GM10847 (cell line): ENCODE results near the gene GMPPA.

Experiments
- POLR2A ChIP-seq: IDR thresholded peaks from 2 replicates; pipeline ENCODE4 v1.6.1; 2011; ENCODE audit not compliant: insufficient read length; ENCODE audit errors: extremely low read depth

The GMPPA gene

DNA sequence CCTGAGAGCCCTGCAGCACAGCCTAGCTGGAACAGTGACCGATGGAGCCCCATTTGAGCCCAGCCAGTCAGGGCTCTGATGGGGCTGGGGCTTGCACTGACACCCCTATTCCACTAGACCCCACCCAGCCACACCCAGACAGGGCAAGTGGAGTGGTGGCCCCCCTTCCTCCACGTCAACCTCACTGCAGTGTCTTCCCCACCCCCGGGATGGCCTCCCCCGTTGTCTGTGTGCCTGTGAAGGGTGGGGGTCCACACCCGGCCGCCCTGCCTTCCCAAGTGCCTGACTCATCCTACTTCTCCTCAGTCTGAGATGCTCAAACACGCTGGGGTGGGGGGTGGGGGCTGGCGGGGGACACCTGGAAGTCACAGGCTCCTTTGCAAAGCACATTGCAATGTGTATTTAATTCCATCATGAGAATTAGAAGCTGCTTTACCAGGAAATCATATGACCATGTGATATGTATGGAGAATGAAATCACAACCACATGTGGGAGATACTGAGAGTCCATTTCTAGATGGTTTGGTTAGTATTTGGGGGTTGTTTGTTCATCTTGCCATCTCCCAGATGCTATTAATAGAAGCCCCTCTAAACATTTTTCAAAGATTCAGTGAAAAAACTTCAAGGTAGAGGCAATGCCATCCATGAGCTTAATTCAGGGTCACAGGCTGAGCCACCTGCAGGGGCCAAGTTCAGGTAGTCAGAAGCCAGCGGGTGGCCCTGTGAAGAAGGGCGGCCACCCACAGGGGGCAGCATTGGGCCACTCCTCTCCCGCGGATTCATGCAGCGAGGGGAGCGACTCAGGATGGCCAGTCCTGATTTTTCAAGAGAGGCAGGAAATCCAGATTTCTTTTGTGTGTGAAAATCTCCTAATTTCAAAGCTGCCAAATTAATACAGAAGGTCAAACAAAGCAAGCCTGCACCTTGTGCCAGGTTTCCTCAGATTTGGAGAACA, 22.7 kb upstream of the GMPPA start:
- no peak for TF ChIP-seq POLR2A

GRCh38 chr2:219476652-219477151, 22.0 kb upstream of the GMPPA start:
- no peak for TF ChIP-seq POLR2A

- TF ChIP-seq POLR2A: no peak
Measured at GRCh38 chr2:219477179-219477578, 21.5 kb upstream of the GMPPA start.

DNA sequence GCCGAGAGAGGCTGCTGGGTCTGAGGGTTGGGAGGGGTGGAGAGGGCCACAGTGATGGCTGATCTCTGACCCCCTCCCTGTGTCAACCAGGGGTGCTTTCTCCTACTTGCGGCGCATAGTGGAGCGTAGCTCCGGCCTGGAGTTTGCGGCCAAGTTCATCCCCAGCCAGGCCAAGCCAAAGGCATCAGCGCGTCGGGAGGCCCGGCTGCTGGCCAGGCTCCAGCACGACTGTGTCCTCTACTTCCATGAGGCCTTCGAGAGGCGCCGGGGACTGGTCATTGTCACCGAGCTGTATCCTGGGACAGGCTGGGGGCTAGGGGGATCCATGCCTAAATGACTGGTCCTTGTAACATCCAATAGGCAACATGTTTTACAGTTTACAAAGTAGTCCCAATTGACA, 20.9 kb upstream of the GMPPA start:
- no peak for TF ChIP-seq POLR2A

- no peak for TF ChIP-seq POLR2A
Measured at GRCh38 chr2:219478916-219479315, 19.8 kb upstream of the GMPPA start.

DNA sequence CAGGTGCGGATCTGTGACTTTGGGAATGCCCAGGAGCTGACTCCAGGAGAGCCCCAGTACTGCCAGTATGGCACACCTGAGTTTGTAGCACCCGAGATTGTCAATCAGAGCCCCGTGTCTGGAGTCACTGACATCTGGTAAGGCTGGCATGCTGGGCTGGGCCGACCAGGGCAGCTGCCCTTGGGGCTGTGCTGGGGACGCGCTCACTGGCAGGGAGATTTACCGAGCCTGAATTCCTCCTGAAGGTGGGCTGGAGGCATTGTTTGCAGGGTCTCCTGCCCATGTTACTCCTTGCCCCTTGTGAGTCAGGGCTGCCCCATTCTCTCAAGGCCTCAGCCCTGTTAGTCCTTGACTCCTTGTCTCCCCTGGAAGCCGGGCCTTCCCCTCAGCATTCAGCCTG, 18.7 kb upstream of the GMPPA start:
- TF ChIP-seq POLR2A: no peak

DNA sequence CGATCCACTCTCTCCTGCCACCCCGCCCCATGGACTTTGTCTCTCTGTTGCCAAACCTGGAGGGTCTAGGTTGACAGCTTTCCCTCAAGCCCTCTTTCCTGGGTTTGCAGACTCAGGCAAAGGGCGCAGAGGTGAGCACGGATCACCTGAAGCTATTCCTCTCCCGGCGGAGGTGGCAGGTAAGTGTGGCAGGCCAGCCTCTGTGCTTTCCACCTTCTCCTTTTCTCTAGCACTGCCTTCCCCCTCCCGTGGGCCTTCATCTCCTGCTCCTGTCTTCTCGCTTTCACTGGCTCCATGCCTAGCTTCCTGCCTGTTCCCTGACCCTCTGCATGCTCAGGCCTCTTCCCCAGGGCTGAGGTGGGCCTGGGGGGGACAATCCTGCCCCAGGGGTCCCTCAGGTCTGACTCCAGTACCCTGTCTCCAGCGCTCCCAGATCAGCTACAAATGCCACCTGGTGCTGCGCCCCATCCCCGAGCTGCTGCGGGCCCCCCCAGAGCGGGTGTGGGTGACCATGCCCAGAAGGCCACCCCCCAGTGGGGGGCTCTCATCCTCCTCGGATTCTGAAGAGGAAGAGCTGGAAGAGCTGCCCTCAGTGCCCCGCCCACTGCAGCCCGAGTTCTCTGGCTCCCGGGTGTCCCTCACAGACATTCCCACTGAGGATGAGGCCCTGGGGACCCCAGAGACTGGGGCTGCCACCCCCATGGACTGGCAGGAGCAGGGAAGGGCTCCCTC, 15.9 kb upstream of the GMPPA start:
- TF ChIP-seq POLR2A: no peak

DNA sequence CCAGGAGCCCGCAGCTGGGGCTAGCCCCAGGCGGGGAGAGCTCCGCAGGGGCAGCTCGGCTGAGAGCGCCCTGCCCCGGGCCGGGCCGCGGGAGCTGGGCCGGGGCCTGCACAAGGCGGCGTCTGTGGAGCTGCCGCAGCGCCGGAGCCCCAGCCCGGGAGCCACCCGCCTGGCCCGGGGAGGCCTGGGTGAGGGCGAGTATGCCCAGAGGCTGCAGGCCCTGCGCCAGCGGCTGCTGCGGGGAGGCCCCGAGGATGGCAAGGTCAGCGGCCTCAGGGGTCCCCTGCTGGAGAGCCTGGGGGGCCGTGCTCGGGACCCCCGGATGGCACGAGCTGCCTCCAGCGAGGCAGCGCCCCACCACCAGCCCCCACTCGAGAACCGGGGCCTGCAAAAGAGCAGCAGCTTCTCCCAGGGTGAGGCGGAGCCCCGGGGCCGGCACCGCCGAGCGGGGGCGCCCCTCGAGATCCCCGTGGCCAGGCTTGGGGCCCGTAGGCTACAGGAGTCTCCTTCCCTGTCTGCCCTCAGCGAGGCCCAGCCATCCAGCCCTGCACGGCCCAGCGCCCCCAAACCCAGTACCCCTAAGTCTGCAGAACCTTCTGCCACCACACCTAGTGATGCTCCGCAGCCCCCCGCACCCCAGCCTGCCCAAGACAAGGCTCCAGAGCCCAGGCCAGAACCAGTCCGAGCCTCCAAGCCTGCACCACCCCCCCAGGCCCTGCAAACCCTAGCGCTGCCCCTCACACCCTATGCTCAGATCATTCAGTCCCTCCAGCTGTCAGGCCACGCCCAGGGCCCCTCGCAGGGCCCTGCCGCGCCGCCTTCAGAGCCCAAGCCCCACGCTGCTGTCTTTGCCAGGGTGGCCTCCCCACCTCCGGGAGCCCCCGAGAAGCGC, 15.0 kb upstream of the GMPPA start:
- TF ChIP-seq POLR2A: no peak

DNA sequence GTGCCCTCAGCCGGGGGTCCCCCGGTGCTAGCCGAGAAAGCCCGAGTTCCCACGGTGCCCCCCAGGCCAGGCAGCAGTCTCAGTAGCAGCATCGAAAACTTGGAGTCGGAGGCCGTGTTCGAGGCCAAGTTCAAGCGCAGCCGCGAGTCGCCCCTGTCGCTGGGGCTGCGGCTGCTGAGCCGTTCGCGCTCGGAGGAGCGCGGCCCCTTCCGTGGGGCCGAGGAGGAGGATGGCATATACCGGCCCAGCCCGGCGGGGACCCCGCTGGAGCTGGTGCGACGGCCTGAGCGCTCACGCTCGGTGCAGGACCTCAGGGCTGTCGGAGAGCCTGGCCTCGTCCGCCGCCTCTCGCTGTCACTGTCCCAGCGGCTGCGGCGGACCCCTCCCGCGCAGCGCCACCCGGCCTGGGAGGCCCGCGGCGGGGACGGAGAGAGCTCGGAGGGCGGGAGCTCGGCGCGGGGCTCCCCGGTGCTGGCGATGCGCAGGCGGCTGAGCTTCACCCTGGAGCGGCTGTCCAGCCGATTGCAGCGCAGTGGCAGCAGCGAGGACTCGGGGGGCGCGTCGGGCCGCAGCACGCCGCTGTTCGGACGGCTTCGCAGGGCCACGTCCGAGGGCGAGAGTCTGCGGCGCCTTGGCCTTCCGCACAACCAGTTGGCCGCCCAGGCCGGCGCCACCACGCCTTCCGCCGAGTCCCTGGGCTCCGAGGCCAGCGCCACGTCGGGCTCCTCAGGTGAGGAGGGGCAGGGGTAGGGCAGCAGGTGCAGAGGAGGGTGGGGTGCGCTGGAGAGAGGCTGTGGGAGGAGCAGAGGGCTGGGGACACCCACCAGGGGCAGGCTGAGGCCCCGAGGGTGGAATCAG, 14.1 kb upstream of the GMPPA start:
- no peak for TF ChIP-seq POLR2A

DNA sequence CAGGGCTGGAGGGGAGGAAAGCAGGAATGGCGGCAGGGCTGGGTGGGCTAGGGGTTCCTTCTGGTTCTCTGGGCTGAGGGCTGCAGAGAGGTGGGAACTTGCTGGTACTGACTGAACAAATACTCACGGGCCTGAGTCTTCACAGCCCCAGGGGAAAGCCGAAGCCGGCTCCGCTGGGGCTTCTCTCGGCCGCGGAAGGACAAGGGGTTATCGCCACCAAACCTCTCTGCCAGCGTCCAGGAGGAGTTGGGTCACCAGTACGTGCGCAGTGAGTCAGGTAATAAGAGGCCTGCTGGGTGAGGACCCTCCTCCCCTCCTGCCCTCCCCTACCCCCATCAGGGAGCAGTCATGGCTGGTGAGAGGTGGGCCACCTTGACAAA, 13.5 kb upstream of the GMPPA start:
- TF ChIP-seq POLR2A: no peak

- TF ChIP-seq POLR2A: no peak
Measured at GRCh38 chr2:219486380-219486959, 12.2 kb upstream of the GMPPA start.

DNA sequence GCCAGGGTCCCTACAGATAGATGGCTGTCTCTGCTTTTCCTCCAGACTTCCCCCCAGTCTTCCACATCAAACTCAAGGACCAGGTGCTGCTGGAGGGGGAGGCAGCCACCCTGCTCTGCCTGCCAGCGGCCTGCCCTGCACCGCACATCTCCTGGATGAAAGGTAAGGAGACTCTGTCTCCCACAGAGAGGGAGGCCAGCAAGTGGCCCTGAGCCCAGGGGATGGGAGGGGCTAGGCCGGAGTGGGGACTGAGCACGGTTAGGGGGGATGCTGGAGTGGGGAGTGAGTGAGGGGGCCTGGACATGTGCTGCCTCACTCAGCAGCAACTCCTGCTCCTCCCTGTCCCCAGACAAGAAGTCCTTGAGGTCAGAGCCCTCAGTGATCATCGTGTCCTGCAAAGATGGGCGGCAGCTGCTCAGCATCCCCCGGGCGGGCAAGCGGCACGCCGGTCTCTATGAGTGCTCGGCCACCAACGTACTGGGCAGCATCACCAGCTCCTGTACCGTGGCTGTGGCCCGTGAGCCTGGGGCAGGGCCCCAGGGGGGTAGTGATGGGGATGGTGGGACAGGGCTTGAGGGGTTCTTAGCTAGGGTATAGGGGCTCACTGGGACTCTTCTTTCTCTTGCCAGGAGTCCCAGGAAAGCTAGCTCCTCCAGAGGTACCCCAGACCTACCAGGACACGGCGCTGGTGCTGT, 10.4 kb upstream of the GMPPA start:
- TF ChIP-seq POLR2A: no peak

DNA sequence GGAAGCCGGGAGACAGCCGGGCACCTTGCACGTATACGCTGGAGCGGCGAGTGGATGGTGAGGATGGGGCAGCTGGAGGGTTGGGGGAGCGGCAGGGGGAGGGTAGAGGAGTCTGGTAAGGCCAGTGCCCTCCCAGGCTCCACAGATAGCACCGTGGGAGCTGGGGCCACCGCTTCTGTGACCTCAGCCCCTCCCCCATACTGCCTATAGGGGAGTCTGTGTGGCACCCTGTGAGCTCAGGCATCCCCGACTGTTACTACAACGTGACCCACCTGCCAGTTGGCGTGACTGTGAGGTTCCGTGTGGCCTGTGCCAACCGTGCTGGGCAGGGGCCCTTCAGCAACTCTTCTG, 9.9 kb upstream of the GMPPA start:
- no peak for TF ChIP-seq POLR2A

- TF ChIP-seq POLR2A: no peak
Measured at GRCh38 chr2:219489315-219489714, 9.4 kb upstream of the GMPPA start.

DNA sequence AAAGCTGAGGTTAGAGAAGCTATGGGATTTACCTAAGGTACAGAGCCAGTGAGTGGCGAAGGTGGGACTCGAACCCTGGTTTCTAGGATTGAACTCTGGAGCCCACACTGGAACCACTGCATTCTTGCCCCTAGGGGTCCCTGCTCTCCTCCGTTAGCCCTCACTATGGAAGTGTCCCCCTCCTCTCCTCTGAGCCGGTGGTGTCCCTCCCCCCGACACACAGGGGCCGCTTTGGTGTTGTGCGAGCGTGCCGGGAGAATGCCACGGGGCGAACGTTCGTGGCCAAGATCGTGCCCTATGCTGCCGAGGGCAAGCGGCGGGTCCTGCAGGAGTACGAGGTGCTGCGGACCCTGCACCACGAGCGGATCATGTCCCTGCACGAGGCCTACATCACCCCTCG, 8.5 kb upstream of the GMPPA start:
- TF ChIP-seq POLR2A: no peak
